Natural killer cell treated with Interleukin-12 subunit alpha and Interleukin-12 subunit beta and Interleukin-15 and Interleukin-18, amount 100 ng/mL, for 72 hours (primary cell): ENCODE measurements around the gene LPA. TPM values are rescaled to one million over a fixed set of nuclear protein-coding genes. Genes with fewer than 3 reads are reported as not detected.
"Not testable (repeated sequence)": the region's sequence is repeated elsewhere in the genome, so short reads cannot be mapped to it uniquely, and the experiment has no call there.

Source experiments
- ATAC-seq, 2 donors: fragments of 150-1000 bp; cut with Tn5 transposase in 1 of 2; sonication (Bioruptor Pico), chemical (Tn5 transposase) in 1 of 2; 2 replicates each; pipeline ENCODE4 v1.10.0; 2021
- DNase-seq: peaks from one replicate; pipeline ENCODE4 v3.0.0; 2022; ENCODE audit warnings: low spot score
- H3K27ac Mint-ChIP-seq, 2 donors: 1 replicate in 1 of 2; 2 replicates in 1 of 2; pipeline ENCODE4 v1.8.0; 2022; ENCODE audit warnings: mixed read lengths in 2 of 2, mild to moderate bottlenecking in 1 of 2, moderate library complexity in 1 of 2
- H3K27me3 Mint-ChIP-seq, 2 donors: 1 replicate in 1 of 2; 2 replicates in 1 of 2; pipeline ENCODE4 v1.8.0; 2022; ENCODE audit warnings: mixed read lengths in 2 of 2
- H3K36me3 Mint-ChIP-seq: one replicate; pipeline ENCODE4 v1.8.0; 2022; ENCODE audit warnings: mixed read lengths
- H3K4me1 Mint-ChIP-seq, 2 donors: 1 replicate in 1 of 2; 2 replicates in 1 of 2; pipeline ENCODE4 v1.8.0; 2022; ENCODE audit warnings: low read depth in 2 of 2, mixed read lengths in 2 of 2, mild to moderate bottlenecking in 1 of 2
- H3K4me3 Mint-ChIP-seq: one replicate; pipeline ENCODE4 v1.8.0; 2022; ENCODE audit warnings: mixed read lengths
- H3K9me3 Mint-ChIP-seq: 2 replicates; pipeline ENCODE4 v1.8.0; 2022; ENCODE audit warnings: mixed read lengths
- total RNA-seq, 2 donors: library from RNA; stranded (reverse); gene quantifications; one replicate each; pipeline ENCODE4 v1.2.3, GENCODE V29; 2022

LPA gene
- total RNA-seq, 2 donors from 2014 or later: not detected

DNA sequence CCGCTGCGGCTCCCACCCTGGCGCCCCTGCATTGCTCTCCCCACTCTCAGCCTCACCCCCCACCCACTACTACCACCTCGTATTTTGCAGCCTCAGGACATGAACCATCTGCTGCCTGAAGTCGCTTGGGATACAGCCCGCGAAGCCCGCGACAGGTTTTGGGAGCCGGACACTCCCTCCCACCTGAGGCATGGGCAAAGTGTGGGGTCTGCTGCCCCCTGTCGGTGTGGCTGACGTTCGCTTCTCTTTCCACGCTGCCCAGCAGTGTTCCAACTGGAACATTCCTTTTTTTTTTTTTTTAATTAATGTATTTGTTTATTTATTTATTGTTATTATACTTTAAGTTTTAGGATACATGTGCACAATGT lies 15.3 kb upstream of the LPA start:
- ATAC-seq (no peak), DNase-seq (no peak)
- H3K36me3 Mint-ChIP-seq: no peaks in the 10 kb centered on the region
- H3K27ac Mint-ChIP-seq: no peak overlapping the region
- no peaks in the 10 kb centered on the region for H3K9me3 Mint-ChIP-seq
- H3K27me3 Mint-ChIP-seq: peaks cover 8 to 28% of the 10 kb centered on the region in 2 donors
- H3K4me3 Mint-ChIP-seq: no peak overlapping the region
- H3K4me1 Mint-ChIP-seq: no peaks in the 10 kb centered on the region

DNA sequence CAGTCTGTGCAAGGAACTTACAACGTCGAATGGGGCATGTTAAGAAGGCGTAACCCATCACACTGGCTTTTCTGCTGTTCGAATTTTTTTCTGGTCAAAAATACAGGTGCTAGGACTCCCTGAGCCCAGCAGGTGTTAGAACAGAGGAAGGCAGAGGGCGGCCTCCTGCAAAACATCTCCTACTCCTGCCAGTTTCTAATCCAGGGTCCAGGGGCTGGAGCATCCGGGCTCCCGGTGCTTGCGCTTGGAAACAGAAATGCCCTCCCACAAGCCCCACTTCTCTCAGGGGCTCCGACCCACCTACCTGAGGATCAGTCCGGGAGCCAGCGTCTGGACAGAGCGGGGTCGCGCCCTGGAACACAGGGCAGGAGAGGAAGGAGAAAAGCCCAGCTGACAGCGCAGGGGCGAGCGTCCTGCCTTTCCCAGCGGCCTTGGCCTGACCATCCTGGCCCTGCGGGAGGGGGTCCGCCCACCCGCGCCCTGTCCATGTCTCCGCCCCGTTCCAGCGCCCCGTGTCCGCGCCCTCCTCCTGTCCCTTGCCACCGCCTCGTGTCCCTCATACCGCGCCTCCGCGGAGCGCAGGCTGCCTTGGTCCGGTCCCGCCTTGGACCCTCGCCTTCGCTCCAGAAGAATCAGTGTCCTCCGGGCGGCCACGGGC lies 14.8 kb upstream of the LPA start:
- Mint-ChIP-seq H3K36me3 (no peaks in the 10 kb centered on the region), H3K27ac (no peak overlapping the region), H3K27me3 (peaks cover 11 to 32% of the 10 kb centered on the region in 2 donors), H3K4me3 (no peak overlapping the region), H3K4me1 (no peaks in the 10 kb centered on the region), H3K9me3 (no peaks in the 10 kb centered on the region)
- peak; percentile 36 to 49 for ATAC-seq
- no peak for DNase-seq

GRCh38 chr6:160678230-160678629 lies 14.2 kb upstream of the LPA start:
- H3K4me3 Mint-ChIP-seq: no peak overlapping the region
- DNase-seq (no peak), ATAC-seq (no peak)
- peaks cover 12 to 33% of the 10 kb centered on the region in 2 donors for H3K27me3 Mint-ChIP-seq
- no peaks in the 10 kb centered on the region for H3K4me1 Mint-ChIP-seq
- peaks cover 2% of the 10 kb centered on the region for H3K36me3 Mint-ChIP-seq
- peaks cover 2% of the 10 kb centered on the region for H3K9me3 Mint-ChIP-seq
- no peak overlapping the region for H3K27ac Mint-ChIP-seq

DNA sequence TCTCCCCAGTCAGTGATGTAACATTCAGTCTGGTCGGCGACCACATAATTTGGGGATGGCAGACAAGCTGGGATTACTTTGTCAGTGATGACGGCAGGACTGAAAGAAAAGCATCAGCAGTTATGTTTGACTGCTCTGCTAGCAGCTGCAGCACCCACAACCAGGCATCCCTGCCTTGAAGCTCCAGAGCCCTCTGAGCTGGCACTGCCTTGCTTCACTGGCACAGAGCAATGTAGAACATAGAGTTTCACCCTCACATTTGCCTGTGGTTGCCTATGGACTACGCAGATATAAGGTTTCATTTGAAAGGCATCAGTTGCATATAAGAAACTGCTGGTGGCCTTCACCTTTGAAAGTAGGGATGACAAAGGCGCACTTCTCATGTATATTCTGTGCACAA lies 12.3 kb upstream of the LPA start:
- DNase-seq, H3K27ac Mint-ChIP-seq, ATAC-seq, H3K4me3 Mint-ChIP-seq, H3K4me1 Mint-ChIP-seq: not testable (repeated sequence)
- Mint-ChIP-seq H3K27me3 (peaks cover 20 to 51% of the 10 kb centered on the region in 2 donors), H3K9me3 (peaks cover 11% of the 10 kb centered on the region), H3K36me3 (peaks cover 13% of the 10 kb centered on the region)

DNA sequence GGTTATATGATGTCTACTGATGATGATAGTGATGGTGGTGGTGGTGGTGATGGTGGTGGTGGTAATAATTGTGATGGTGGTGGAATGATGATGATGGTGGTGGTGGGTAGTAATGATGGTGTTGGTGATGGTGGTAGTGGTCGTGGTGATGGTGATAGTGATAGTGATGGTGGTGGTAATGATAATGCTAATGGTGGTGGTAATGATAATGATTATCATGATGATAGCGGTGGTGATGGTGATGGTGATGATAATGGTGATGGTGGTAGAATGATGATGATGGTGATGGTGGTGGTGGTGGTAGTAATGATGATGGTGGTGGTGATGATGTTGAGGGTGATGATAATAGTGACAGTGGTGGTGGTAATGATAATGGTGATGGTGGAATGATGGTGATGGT lies 4.5 kb upstream of the LPA start:
- Mint-ChIP-seq H3K4me1 (no peaks in the 10 kb centered on the region), H3K27ac (no peak overlapping the region), H3K4me3 (no peak overlapping the region), H3K27me3 (peaks cover 10 to 41% of the 10 kb centered on the region in 2 donors), H3K9me3 (peaks cover 11% of the 10 kb centered on the region), H3K36me3 (peaks cover 13% of the 10 kb centered on the region)
- DNase-seq (no peak), ATAC-seq (no peak)

DNA sequence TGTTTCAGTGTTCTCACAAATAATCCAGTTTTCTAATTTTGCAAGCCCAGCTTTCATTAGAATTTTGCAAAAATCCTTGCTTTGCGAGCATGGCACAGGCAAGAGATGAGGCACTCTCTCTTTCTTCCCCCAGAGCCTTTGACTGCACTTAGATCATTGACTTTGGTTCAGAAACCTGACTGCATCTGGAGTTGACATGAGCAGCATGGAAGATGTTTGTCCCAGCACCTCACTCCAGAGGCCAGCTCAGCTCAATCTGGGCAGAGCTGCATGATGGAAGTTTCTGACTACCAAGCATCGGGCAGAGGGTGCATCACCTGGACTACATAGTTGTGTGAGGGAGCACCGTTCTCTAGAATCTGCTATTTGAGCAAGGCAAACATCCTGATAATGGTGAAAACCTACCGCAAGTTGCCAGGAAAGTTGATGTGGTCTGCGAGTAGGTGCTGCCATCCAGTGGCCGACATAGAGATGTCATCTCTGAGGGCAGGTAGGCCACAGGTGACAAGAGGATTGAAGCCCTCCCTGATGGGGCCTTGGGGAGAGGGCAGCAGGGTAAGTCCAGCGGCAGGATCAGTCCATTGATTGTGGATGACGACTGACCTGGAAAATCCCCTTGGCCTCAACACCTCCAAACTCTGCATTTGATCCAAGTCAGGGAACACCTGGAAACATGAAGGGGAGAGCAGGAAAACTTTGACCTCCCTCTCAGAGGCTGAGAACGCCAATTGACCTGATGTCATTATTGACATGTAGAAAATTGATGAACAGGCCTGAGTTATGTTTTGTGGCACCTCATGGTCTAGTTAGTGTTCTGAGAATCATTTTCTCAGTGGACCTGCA lies 3.8 kb upstream of the LPA start:
- no peak for ATAC-seq
- Mint-ChIP-seq H3K27ac (no peak overlapping the region), H3K36me3 (peaks cover 7% of the 10 kb centered on the region), H3K4me3 (no peak overlapping the region), H3K27me3 (peaks cover 10 to 41% of the 10 kb centered on the region in 2 donors), H3K4me1 (no peaks in the 10 kb centered on the region), H3K9me3 (peaks cover 6% of the 10 kb centered on the region)
- no peak for DNase-seq

- Mint-ChIP-seq H3K4me1 (no peaks in the 10 kb centered on the region), H3K27me3 (peaks cover 16 to 43% of the 10 kb centered on the region in 2 donors), H3K4me3 (no peak overlapping the region), H3K9me3 (no peaks in the 10 kb centered on the region), H3K27ac (no peak overlapping the region), H3K36me3 (no peaks in the 10 kb centered on the region)
- ATAC-seq: no peak
- DNase-seq: no peak
Measured at GRCh38 chr6:160662842-160663241, 1.2 kb downstream of the LPA start.

DNA sequence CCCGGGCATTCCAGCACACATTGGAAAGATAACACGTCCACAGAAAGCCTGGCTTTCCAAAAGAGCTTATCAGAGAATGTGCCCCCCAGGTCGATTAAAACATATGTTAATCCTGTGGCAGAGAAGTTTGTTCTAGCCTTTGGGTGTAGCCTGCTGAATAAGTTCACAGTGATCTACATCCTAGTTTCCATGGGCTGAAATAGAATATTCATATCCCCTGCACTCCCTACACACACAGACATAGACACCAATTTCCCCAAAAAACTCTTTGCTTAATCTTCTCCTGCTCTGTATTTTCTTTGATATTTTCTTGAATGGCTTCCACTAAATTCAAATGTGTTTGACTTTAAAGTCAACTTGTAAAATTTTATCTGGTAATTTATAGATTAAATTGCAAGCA lies 1.6 kb downstream of the LPA start:
- H3K27me3 Mint-ChIP-seq: peaks cover 16 to 45% of the 10 kb centered on the region in 2 donors
- H3K4me3 Mint-ChIP-seq: no peak overlapping the region
- no peaks in the 10 kb centered on the region for H3K9me3 Mint-ChIP-seq
- H3K27ac Mint-ChIP-seq: no peak overlapping the region
- DNase-seq (no peak), ATAC-seq (no peak)
- H3K4me1 Mint-ChIP-seq: no peaks in the 10 kb centered on the region
- no peaks in the 10 kb centered on the region for H3K36me3 Mint-ChIP-seq

DNA sequence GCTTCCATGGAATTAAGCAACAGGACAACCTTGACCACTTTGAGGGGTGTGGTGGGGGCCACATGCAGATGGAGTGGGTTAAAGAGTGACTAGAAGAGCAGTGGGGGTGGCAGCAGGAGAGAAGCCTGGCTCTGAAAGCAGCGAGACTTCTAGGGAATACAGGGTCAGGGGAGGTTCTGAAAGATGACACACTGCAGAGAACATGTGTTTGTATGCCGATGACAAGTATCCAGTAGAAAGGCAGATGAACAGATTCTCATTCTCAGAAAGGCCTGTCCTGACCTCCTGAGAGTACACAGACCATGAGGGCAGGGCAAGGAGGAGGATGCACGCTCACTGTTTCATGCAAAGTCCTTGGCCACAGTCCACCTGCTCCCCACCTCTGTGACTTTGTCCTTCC lies 2.9 kb downstream of the LPA start:
- Mint-ChIP-seq H3K36me3 (no peaks in the 10 kb centered on the region), H3K27ac (no peak overlapping the region), H3K27me3 (peaks cover 16 to 44% of the 10 kb centered on the region in 2 donors), H3K4me3 (no peak overlapping the region), H3K9me3 (no peaks in the 10 kb centered on the region), H3K4me1 (no peaks in the 10 kb centered on the region)
- ATAC-seq (no peak), DNase-seq (no peak)

GRCh38 chr6:160659562-160659961 lies 4.5 kb downstream of the LPA start:
- no peak for DNase-seq

GRCh38 chr6:160634706-160635105 lies 29.4 kb downstream of the LPA start:
- H3K36me3 Mint-ChIP-seq: no peaks in the 10 kb centered on the region
- H3K4me1 Mint-ChIP-seq: no peaks in the 10 kb centered on the region
- ATAC-seq: peak in 1 of 2 donors; percentile 67
- H3K9me3 Mint-ChIP-seq: no peaks in the 10 kb centered on the region
- H3K4me3 Mint-ChIP-seq: no peak overlapping the region
- peak; percentile 63 for DNase-seq
- no peaks in the 10 kb centered on the region for H3K27me3 Mint-ChIP-seq
- no peak overlapping the region for H3K27ac Mint-ChIP-seq

More at GRCh38 chr6:160659562-160659961, 4.5 kb downstream of the LPA start:
- H3K27ac Mint-ChIP-seq: no peak overlapping the region
- H3K36me3 Mint-ChIP-seq: no peaks in the 10 kb centered on the region
- H3K4me1 Mint-ChIP-seq: no peaks in the 10 kb centered on the region
- H3K4me3 Mint-ChIP-seq: no peak overlapping the region
- ATAC-seq: peak in 1 of 2 donors; percentile 55
- peaks cover 16 to 38% of the 10 kb centered on the region in 2 donors for H3K27me3 Mint-ChIP-seq
- no peaks in the 10 kb centered on the region for H3K9me3 Mint-ChIP-seq

GRCh38 chr6:160595838-160596832 lies 67.9 kb downstream of the LPA start:
- Mint-ChIP-seq H3K4me3 (no peak overlapping the region), H3K4me1 (no peaks in the 10 kb centered on the region), H3K9me3 (no peaks in the 10 kb centered on the region), H3K36me3 (no peaks in the 10 kb centered on the region), H3K27me3 (peaks cover 21 to 34% of the 10 kb centered on the region in 2 donors), H3K27ac (no peak overlapping the region)
- DNase-seq (no peak), ATAC-seq (no peak)

DNA sequence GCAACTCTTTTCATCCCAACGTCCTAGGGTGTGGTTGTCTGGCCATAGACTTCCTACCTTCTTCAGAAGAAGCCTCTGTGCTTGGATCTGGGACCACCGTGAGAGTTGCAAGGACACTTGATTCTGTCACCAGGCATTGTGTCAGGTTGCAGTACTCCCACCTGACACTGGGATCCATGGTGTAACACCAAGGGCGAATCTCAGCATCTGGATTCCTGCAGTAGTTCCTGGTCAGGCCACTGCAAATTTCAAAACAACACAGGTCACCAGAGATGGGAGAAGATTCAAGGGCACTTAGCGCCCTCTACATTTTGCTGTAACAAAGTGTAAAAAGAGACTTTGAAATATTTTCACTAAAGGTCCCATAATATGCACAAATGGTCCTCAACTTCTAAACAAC lies 68.8 kb downstream of the LPA start:
- H3K4me1 Mint-ChIP-seq, H3K27ac Mint-ChIP-seq, H3K36me3 Mint-ChIP-seq, H3K4me3 Mint-ChIP-seq, DNase-seq, H3K9me3 Mint-ChIP-seq, ATAC-seq: not testable (repeated sequence)
- H3K27me3 Mint-ChIP-seq: peaks cover 21 to 33% of the 10 kb centered on the region in 2 donors
